Neural cell (in vitro differentiated cells): ENCODE measurements around the gene GPATCH2L. TPM values are rescaled to one million over a fixed set of nuclear protein-coding genes. Genes with fewer than 3 reads are reported as not detected.

Experiments
- H2AFZ ChIP-seq: fragments of 200-600, 300-800 bp; sonication (generic), shearing (Covaris generic); 2 replicates; pipeline ENCODE4 v1.6.0; 2014; ENCODE audit warnings: low read depth, mild to moderate bottlenecking, antibody characterized with exemption, low read length, moderate library complexity
- H3F3A ChIP-seq: fragments of 200-600 bp; shearing (Covaris generic); 2 replicates; pipeline ENCODE4 v1.6.1; 2016; ENCODE audit warnings: mild to moderate bottlenecking, moderate library complexity, mixed read lengths, antibody characterized with exemption, low read length; ENCODE audit not compliant: insufficient read depth, poor library complexity, severe bottlenecking
- H3K27ac ChIP-seq: fragments of 200-600, 300-800 bp; sonication (generic), shearing (Covaris generic); 2 replicates; pipeline ENCODE4 v1.5.1; 2014; ENCODE audit warnings: mild to moderate bottlenecking, low read length, moderate library complexity
- H3K27me3 ChIP-seq: fragments of 300-800, 200-600 bp; sonication (generic), shearing (Covaris generic); 2 replicates; pipeline ENCODE4 v1.6.0; 2014; ENCODE audit warnings: mild to moderate bottlenecking, low read depth, low read length, moderate library complexity; ENCODE audit not compliant: insufficient read depth
- H3K36me3 ChIP-seq: fragments of 300-800, 200-600 bp; sonication (generic), shearing (Covaris generic); 2 replicates; pipeline ENCODE4 v1.5.1; 2014; ENCODE audit warnings: mild to moderate bottlenecking, antibody characterized with exemption, low read length, moderate library complexity; ENCODE audit not compliant: insufficient read depth
- H3K4me2 ChIP-seq: fragments of 300-800, 200-600 bp; sonication (generic), shearing (Covaris generic); 2 replicates; pipeline ENCODE4 v1.6.0; 2014; ENCODE audit warnings: mild to moderate bottlenecking, low read length
- H3K4me3 ChIP-seq: fragments of 300-800, 200-600 bp; sonication (generic), shearing (Covaris generic); 2 replicates; pipeline ENCODE4 v1.5.1; 2014; ENCODE audit warnings: mild to moderate bottlenecking, low read length, moderate library complexity
- H3K79me2 ChIP-seq: fragments of 200-600 bp; shearing (Covaris generic); replicated peaks from 2 replicates; pipeline ENCODE4 v1.6.0; 2014; ENCODE audit warnings: mild to moderate bottlenecking, low read length, moderate library complexity; ENCODE audit not compliant: insufficient read depth
- H3K9ac ChIP-seq: fragments of 300-800, 200-600 bp; sonication (generic), shearing (Covaris generic); 2 replicates; pipeline ENCODE4 v1.6.1; 2016; ENCODE audit warnings: mild to moderate bottlenecking, low read length, mixed read lengths
- H3K9me2 ChIP-seq: fragments of 200-600 bp; shearing (Covaris generic); 2 replicates; pipeline ENCODE4 v1.6.1; 2016; ENCODE audit warnings: mild to moderate bottlenecking, low read length, mixed read lengths; ENCODE audit not compliant: insufficient read depth
- H3K9me3 ChIP-seq: fragments of 200-600, 300-800 bp; sonication (generic), shearing (Covaris generic); 2 replicates; pipeline ENCODE4 v1.6.1; 2016; ENCODE audit warnings: mild to moderate bottlenecking, mixed run types, low read length, moderate library complexity, mixed read lengths
- H4K20me1 ChIP-seq: fragments of 200-600 bp; shearing (Covaris generic); 2 replicates; pipeline ENCODE4 v1.6.1; 2016; ENCODE audit warnings: mild to moderate bottlenecking, mixed run types; ENCODE audit not compliant: insufficient read depth
- CTCF ChIP-seq: fragments of 450-650 bp; IDR thresholded peaks from 2 replicates; pipeline ENCODE4 v1.5.1; 2014; ENCODE audit warnings: antibody characterized with exemption, mild to moderate bottlenecking, moderate library complexity; ENCODE audit not compliant: poor library complexity, severe bottlenecking
- EP300 ChIP-seq: fragments of 450-650 bp; conservative IDR thresholded peaks from 2 replicates; pipeline ENCODE4 v1.6.1; 2014; ENCODE audit warnings: antibody characterized with exemption, mild to moderate bottlenecking, moderate library complexity; ENCODE audit not compliant: poor library complexity, severe bottlenecking
- EZH2 ChIP-seq: fragments of 200-600, 300-800 bp; shearing (Covaris generic), sonication (generic); IDR thresholded peaks from 2 replicates; pipeline ENCODE4 v1.6.1; 2014; ENCODE audit warnings: antibody characterized with exemption, low read length, borderline replicate concordance, mild to moderate bottlenecking; ENCODE audit not compliant: insufficient read depth, poor library complexity, severe bottlenecking
- MXI1 ChIP-seq: fragments of 450-650 bp; conservative IDR thresholded peaks from 2 replicates; pipeline ENCODE4 v1.6.1; 2014; ENCODE audit warnings: antibody characterized with exemption, mild to moderate bottlenecking; ENCODE audit not compliant: poor library complexity, severe bottlenecking
- POLR2AphosphoS5 ChIP-seq: IDR thresholded peaks from 2 replicates; pipeline ENCODE4 v1.6.1; 2012
- RAD21 ChIP-seq: fragments of 450-650 bp; conservative IDR thresholded peaks from 2 replicates; pipeline ENCODE4 v1.6.1; 2014; ENCODE audit warnings: antibody characterized with exemption, mild to moderate bottlenecking, moderate library complexity
- SMC3 ChIP-seq: fragments of 450-650 bp; conservative IDR thresholded peaks from 2 replicates; pipeline ENCODE4 v1.6.1; 2014; ENCODE audit warnings: antibody characterized with exemption, mild to moderate bottlenecking, moderate library complexity; ENCODE audit not compliant: poor library complexity
- TAF1 ChIP-seq: IDR thresholded peaks from 2 replicates; pipeline ENCODE4 v1.6.1; 2012; ENCODE audit warnings: low read depth
- polyA minus RNA-seq: library from RNA; depleted of rRNA, polyadenylated mRNA; stranded (reverse); fragments of >200 nt; gene quantifications from 2 replicates; pipeline ENCODE4 v1.2.3, GENCODE V29; 2014
- polyA plus RNA-seq: library from polyadenylated mRNA; depleted of rRNA; stranded (reverse); fragments of >200 nt; gene quantifications from 2 replicates; pipeline ENCODE4 v1.2.3, GENCODE V29; 2014
- TF ChIP-seq, protein P1 (sequence below): IDR thresholded peaks from 2 replicates; pipeline ENCODE4 v1.6.1; 2012; ENCODE audit warnings: borderline replicate concordance

Gene GPATCH2L
- polyA plus RNA-seq (46.0 and 49.6 TPM in 2 replicates), polyA minus RNA-seq (163 and 189 TPM in 2 replicates)

GRCh38 chr14:76151398-76152332, at the start of gene GPATCH2L:
Gene GPATCH2L (plus strand): TSS chr14:76151922. CDS start chr14:76154364, 2,442 bp downstream.
- Histone ChIP-seq H2AFZ (peak within 1 kb of the TSS; percentile 94), H3K9ac (peak within 1 kb of the TSS; percentile 93), H3K9me2 (no peaks in the 10 kb centered on the region), H3K9me3 (no peaks in the 10 kb centered on the region), H3K79me2 (peaks cover 49% of the 10 kb centered on the region), H3K27me3 (peaks cover 4% of the 10 kb centered on the region), H3K4me3 (peak within 1 kb of the TSS; percentile 79), H3K4me2 (peak within 1 kb of the TSS; percentile 80), H3K27ac (peak within 1 kb of the TSS; percentile 80), H4K20me1 (no peaks in the 10 kb centered on the region), H3K36me3 (no peaks in the 10 kb centered on the region), H3F3A (no peaks in the 10 kb centered on the region)
- TF ChIP-seq, protein P1, sequence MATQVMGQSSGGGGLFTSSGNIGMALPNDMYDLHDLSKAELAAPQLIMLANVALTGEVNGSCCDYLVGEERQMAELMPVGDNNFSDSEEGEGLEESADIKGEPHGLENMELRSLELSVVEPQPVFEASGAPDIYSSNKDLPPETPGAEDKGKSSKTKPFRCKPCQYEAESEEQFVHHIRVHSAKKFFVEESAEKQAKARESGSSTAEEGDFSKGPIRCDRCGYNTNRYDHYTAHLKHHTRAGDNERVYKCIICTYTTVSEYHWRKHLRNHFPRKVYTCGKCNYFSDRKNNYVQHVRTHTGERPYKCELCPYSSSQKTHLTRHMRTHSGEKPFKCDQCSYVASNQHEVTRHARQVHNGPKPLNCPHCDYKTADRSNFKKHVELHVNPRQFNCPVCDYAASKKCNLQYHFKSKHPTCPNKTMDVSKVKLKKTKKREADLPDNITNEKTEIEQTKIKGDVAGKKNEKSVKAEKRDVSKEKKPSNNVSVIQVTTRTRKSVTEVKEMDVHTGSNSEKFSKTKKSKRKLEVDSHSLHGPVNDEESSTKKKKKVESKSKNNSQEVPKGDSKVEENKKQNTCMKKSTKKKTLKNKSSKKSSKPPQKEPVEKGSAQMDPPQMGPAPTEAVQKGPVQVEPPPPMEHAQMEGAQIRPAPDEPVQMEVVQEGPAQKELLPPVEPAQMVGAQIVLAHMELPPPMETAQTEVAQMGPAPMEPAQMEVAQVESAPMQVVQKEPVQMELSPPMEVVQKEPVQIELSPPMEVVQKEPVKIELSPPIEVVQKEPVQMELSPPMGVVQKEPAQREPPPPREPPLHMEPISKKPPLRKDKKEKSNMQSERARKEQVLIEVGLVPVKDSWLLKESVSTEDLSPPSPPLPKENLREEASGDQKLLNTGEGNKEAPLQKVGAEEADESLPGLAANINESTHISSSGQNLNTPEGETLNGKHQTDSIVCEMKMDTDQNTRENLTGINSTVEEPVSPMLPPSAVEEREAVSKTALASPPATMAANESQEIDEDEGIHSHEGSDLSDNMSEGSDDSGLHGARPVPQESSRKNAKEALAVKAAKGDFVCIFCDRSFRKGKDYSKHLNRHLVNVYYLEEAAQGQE: peak; percentile 54
- TF ChIP-seq EZH2 (no peak), CTCF (no peak), POLR2AphosphoS5 (peak; percentile 96), TAF1 (no peak), RAD21 (peak; percentile 42), MXI1 (peak; percentile 41), SMC3 (peak; percentile 37), EP300 (no peak)

GRCh38 chr14:76104802-76105355, 46.8 kb upstream of the GPATCH2L start:
- H3K36me3 ChIP-seq: no peaks in the 10 kb centered on the region
- no peaks in the 10 kb centered on the region for H3K79me2 ChIP-seq
- H3K4me3 ChIP-seq: no peak overlapping the region
- H3F3A ChIP-seq: no peaks in the 10 kb centered on the region
- H2AFZ ChIP-seq: no peak overlapping the region
- no peaks in the 10 kb centered on the region for H3K9me2 ChIP-seq
- H3K9ac ChIP-seq: no peak overlapping the region
- H3K27me3 ChIP-seq: no peaks in the 10 kb centered on the region
- no peaks in the 10 kb centered on the region for H3K9me3 ChIP-seq
- H3K27ac ChIP-seq: no peak overlapping the region
- TF ChIP-seq MXI1 (no peak), SMC3 (no peak), TAF1 (no peak), POLR2AphosphoS5 (no peak), RAD21 (no peak), EP300 (no peak), EZH2 (no peak), CTCF (no peak)
- TF ChIP-seq, protein P1: no peak
- H4K20me1 ChIP-seq: no peaks in the 10 kb centered on the region
- H3K4me2 ChIP-seq: no peak overlapping the region
